ENCODE data around the gene LHCGR.
"Not testable (repeated sequence)": the region's sequence is repeated elsewhere in the genome, so short reads cannot be mapped to it uniquely, and the experiment has no call there.

The LHCGR gene

GRCh38 chr2:48707466-48707865 is 48.1 kb downstream of the LHCGR start:
- no peak for DNase-seq

GRCh38 chr2:48703621-48704020 is 51.9 kb downstream of the LHCGR start:
- DNase-seq = not testable (repeated sequence)

GRCh38 chr2:48699348-48699930 is 56.1 kb downstream of the LHCGR start:
- no peak for DNase-seq

GRCh38 chr2:48696881-48697280 is 58.6 kb downstream of the LHCGR start:
- DNase-seq = no peak

GRCh38 chr2:48695991-48696390 is 59.5 kb downstream of the LHCGR start:
- DNase-seq = no peak

GRCh38 chr2:48694149-48694548 is 61.4 kb downstream of the LHCGR start:
- DNase-seq = no peak

GRCh38 chr2:48693645-48694044 is 61.9 kb downstream of the LHCGR start:
- DNase-seq = no peak

- DNase-seq = no peak
These were observed 62.5 kb downstream of the LHCGR start for GRCh38 chr2:48693066-48693465.

- no peak for DNase-seq
These were observed 63.4 kb downstream of the LHCGR start for GRCh38 chr2:48691935-48692691.

- no peak for DNase-seq
These were observed 70.4 kb downstream of the LHCGR start for GRCh38 chr2:48685126-48685525.

GRCh38 chr2:48677450-48677849 is 78.1 kb downstream of the LHCGR start:
- DNase-seq = no peak

GRCh38 chr2:48674933-48675332 is 80.6 kb downstream of the LHCGR start:
- DNase-seq = no peak

GRCh38 chr2:48673581-48673980 is 81.9 kb downstream of the LHCGR start:
- no peak for DNase-seq

GRCh38 chr2:48668992-48669391 is 86.5 kb downstream of the LHCGR start:
- DNase-seq = no peak

- DNase-seq = no peak
These were observed 104.2 kb downstream of the LHCGR start for GRCh38 chr2:48651158-48651790.

GRCh38 chr2:48638261-48638660 is 117.3 kb downstream of the LHCGR start:
- no peak for DNase-seq

Measured in NCI-H345 (cell line).